IPS-18a (cell line): ENCODE data around the gene DDX28.
"Not testable (repeated sequence)": the region's sequence is repeated elsewhere in the genome, so short reads cannot be mapped to it uniquely, and the experiment has no call there.

Experiments
- H3K27ac ChIP-seq: one replicate; pipeline ENCODE4 v1.5.1; 2013; ENCODE audit warnings: low read length
- H3K27me3 ChIP-seq: one replicate; pipeline ENCODE4 v1.6.1; 2013; ENCODE audit warnings: mild to moderate bottlenecking, low read length; ENCODE audit not compliant: control insufficient read depth, insufficient read depth
- H3K36me3 ChIP-seq: one replicate; pipeline ENCODE4 v1.6.1; 2013; ENCODE audit warnings: low read depth, low read length; ENCODE audit not compliant: control insufficient read depth
- H3K4me1 ChIP-seq: one replicate; pipeline ENCODE4 v1.6.1; 2013; ENCODE audit warnings: low read depth, low read length; ENCODE audit not compliant: control insufficient read depth
- H3K4me3 ChIP-seq: one replicate; pipeline ENCODE4 v1.5.1; 2013; ENCODE audit warnings: low read length
- H3K9ac ChIP-seq: one replicate; pipeline ENCODE4 v1.6.1; 2013; ENCODE audit warnings: mild to moderate bottlenecking, low read length, moderate library complexity
- H3K9me3 ChIP-seq: one replicate; pipeline ENCODE4 v1.6.1; 2013; ENCODE audit warnings: low read depth, low read length; ENCODE audit not compliant: control insufficient read depth

Gene DDX28

GRCh38 chr16:68033101-68033500 lies 10.1 kb upstream of the DDX28 start:
- no peak overlapping the region for H3K27ac ChIP-seq
- H3K4me1 ChIP-seq, result no peaks in the 10 kb centered on the region
- peaks cover 7% of the 10 kb centered on the region for H3K36me3 ChIP-seq
- no peaks in the 10 kb centered on the region for H3K9me3 ChIP-seq
- H3K4me3 ChIP-seq, result no peak overlapping the region
- H3K9ac ChIP-seq, result no peak overlapping the region
- H3K27me3 ChIP-seq, result no peaks in the 10 kb centered on the region

GRCh38 chr16:68031951-68032350 lies 8.9 kb upstream of the DDX28 start:
- H3K9me3 ChIP-seq, result no peaks in the 10 kb centered on the region
- peaks cover 7% of the 10 kb centered on the region for H3K36me3 ChIP-seq
- no peaks in the 10 kb centered on the region for H3K4me1 ChIP-seq

DNA sequence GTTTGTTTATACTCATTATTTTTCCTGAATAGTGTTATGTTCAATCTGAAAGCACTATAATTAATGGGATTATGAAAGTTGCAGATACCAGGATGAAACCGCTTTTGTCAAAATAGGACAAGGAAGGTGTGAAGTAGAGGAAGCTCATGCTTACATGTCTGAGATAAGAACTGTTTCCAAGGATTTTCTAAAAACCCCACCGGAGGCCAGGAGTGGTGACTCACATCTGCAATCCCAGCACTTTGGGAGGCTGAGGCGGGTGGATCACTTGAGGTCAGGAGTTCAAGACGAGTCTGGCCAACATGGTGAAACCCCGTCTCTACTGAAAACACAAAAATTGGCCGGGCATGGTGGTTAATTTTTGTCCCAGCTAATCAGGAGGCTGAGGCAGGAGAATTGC lies 7.1 kb upstream of the DDX28 start:
- H3K9ac ChIP-seq, H3K4me1 ChIP-seq, H3K4me3 ChIP-seq, H3K27ac ChIP-seq, H3K27me3 ChIP-seq, H3K9me3 ChIP-seq: not testable (repeated sequence)
- H3K36me3 ChIP-seq, result peaks cover 19% of the 10 kb centered on the region

More at GRCh38 chr16:68031951-68032350, 8.9 kb upstream of the DDX28 start:
- no peak overlapping the region for H3K27ac ChIP-seq
- no peak overlapping the region for H3K4me3 ChIP-seq
- no peak overlapping the region for H3K9ac ChIP-seq
- H3K27me3 ChIP-seq, result no peaks in the 10 kb centered on the region

GRCh38 chr16:68028996-68029395 lies 6.0 kb upstream of the DDX28 start:
- no peak overlapping the region for H3K4me3 ChIP-seq
- H3K27ac ChIP-seq, result no peak overlapping the region
- H3K27me3 ChIP-seq, result no peaks in the 10 kb centered on the region
- no peaks in the 10 kb centered on the region for H3K9me3 ChIP-seq
- H3K4me1 ChIP-seq, result no peaks in the 10 kb centered on the region
- no peak overlapping the region for H3K9ac ChIP-seq
- peaks cover 19% of the 10 kb centered on the region for H3K36me3 ChIP-seq

- Histone ChIP-seq H3K27me3 (no peaks in the 10 kb centered on the region), H3K27ac (peak overlapping the region; percentile 88), H3K36me3 (peaks cover 12% of the 10 kb centered on the region), H3K4me1 (peaks cover 7% of the 10 kb centered on the region), H3K9ac (peak overlapping the region; percentile 97), H3K4me3 (peak overlapping the region; percentile 96), H3K9me3 (no peaks in the 10 kb centered on the region)
These were observed 729 bp downstream of the DDX28 start for GRCh38 chr16:68022278-68022727.

- Histone ChIP-seq H3K9ac (no peak overlapping the region), H3K36me3 (peaks cover 7% of the 10 kb centered on the region), H3K27me3 (no peaks in the 10 kb centered on the region), H3K27ac (no peak overlapping the region), H3K4me3 (peak overlapping the region; percentile 96), H3K9me3 (no peaks in the 10 kb centered on the region), H3K4me1 (peaks cover 7% of the 10 kb centered on the region)
These were observed 1.5 kb downstream of the DDX28 start for GRCh38 chr16:68021490-68021889.

DNA sequence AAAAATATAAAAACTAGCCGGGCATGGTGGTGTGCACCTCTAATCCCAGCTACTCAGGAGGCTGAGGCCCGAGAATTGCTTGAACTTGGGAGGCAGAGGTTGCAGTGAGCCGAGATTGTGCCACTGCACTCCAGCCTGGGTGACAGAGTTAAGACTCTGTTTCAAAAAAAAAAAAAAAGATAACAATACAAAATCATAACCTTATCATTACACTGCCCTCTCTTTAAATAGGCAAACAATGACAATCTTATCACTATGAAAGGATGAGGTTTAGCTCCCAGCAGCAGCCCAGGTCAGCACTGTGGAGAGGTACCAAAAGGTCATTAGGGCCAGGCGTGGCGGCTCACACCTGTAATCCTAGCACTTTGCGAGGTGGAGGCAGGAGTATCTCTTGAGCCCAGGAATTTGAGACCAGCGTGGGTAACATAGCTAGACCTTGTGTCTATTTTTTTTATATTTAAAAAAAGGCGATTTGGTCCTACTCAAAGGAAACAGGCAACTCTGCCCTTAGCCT lies 3.8 kb downstream of the DDX28 start:
- Histone ChIP-seq H3K4me1 (peaks cover 7% of the 10 kb centered on the region), H3K4me3 (no peak overlapping the region), H3K27ac (no peak overlapping the region), H3K9me3 (no peaks in the 10 kb centered on the region), H3K27me3 (no peaks in the 10 kb centered on the region), H3K36me3 (no peaks in the 10 kb centered on the region), H3K9ac (no peak overlapping the region)

- Histone ChIP-seq H3K27ac (no peak within 1 kb of the TSS), H3K9me3 (no peaks in the 10 kb centered on the region), H3K27me3 (no peaks in the 10 kb centered on the region), H3K4me1 (no peaks in the 10 kb centered on the region), H3K4me3 (no peak within 1 kb of the TSS), H3K9ac (no peak within 1 kb of the TSS), H3K36me3 (no peaks in the 10 kb centered on the region)
These were observed 7.4 kb downstream of the DDX28 start, which contains the start of gene DPEP2NB for GRCh38 chr16:68015681-68016080. Gene DPEP2NB (minus strand): TSS chr16:68015911. CDS start chr16:68015770, 141 bp downstream.

GRCh38 chr16:68013440-68013839 lies 9.6 kb downstream of the DDX28 start:
- H3K27me3 ChIP-seq, result no peaks in the 10 kb centered on the region
- H3K27ac ChIP-seq, result no peak overlapping the region
- H3K36me3 ChIP-seq, result no peaks in the 10 kb centered on the region
- H3K9ac ChIP-seq, result no peak overlapping the region
- no peak overlapping the region for H3K4me3 ChIP-seq
- no peaks in the 10 kb centered on the region for H3K4me1 ChIP-seq
- H3K9me3 ChIP-seq, result no peaks in the 10 kb centered on the region

GRCh38 chr16:68009872-68010271 lies 13.2 kb downstream of the DDX28 start:
- not testable (repeated sequence) for H3K27ac ChIP-seq, H3K4me1 ChIP-seq, H3K9ac ChIP-seq, H3K36me3 ChIP-seq, H3K9me3 ChIP-seq, H3K4me3 ChIP-seq, H3K27me3 ChIP-seq

DNA sequence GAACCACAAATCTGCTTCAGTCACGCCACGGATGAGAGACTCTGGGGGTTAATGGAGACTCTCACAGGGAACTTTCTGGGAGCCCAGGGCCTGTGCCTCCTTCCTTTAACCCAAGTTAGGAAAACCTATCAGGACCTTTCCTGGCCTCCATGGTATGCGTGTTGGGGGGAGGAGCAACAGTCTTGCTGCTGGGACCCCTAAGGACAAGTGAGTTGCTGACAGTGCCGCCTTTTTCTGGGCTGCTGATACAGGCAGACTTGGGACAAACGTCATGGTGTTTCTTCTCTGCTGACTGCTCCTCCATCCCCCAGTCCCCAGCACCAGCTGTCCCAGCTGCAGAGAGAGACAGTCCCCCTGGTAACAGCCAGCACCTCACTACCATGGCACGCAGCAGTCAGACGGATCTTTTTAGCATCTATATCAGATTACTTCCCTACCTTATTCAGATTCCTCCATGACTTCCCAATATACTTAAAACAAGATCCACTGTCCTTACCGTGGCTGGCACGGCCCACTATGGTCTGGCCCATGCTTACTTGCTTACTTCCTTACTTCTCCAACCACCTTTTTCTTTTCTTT lies 13.8 kb downstream of the DDX28 start:
- no peak overlapping the region for H3K4me3 ChIP-seq
- no peaks in the 10 kb centered on the region for H3K36me3 ChIP-seq
- peaks cover 4% of the 10 kb centered on the region for H3K4me1 ChIP-seq
- no peaks in the 10 kb centered on the region for H3K27me3 ChIP-seq
- no peak overlapping the region for H3K9ac ChIP-seq
- H3K27ac ChIP-seq, result no peak overlapping the region
- H3K9me3 ChIP-seq, result no peaks in the 10 kb centered on the region

- no peak overlapping the region for H3K27ac ChIP-seq
- H3K9ac ChIP-seq, result no peak overlapping the region
- H3K4me1 ChIP-seq, result peaks cover 4% of the 10 kb centered on the region
- no peaks in the 10 kb centered on the region for H3K27me3 ChIP-seq
- no peaks in the 10 kb centered on the region for H3K9me3 ChIP-seq
- H3K4me3 ChIP-seq, result no peak overlapping the region
- no peaks in the 10 kb centered on the region for H3K36me3 ChIP-seq
These were observed 17.2 kb downstream of the DDX28 start for GRCh38 chr16:68005786-68006286.
